ENCODE measurements around the gene EHMT1.

DNA sequence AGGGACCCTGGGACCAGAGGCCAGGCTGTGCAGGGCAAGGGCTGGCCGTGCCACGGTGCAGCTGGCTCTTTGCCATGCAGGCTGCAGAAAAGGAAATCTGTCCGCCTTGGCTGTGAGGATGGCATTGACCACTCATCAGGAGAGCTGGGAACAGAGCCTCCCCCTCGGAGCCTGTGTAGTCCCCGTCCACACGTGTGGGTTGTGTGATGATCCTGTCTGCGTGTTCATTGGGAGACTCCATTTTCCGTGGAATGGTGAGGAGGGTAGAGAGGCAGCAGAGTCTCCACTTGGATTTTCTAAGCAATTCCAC, 47.7 kb downstream of the EHMT1 start:
- no peak for TF ChIP-seq POLR2A (IDR thresholded peaks at IDR 0.05)
- TF ChIP-seq, protein P1, sequence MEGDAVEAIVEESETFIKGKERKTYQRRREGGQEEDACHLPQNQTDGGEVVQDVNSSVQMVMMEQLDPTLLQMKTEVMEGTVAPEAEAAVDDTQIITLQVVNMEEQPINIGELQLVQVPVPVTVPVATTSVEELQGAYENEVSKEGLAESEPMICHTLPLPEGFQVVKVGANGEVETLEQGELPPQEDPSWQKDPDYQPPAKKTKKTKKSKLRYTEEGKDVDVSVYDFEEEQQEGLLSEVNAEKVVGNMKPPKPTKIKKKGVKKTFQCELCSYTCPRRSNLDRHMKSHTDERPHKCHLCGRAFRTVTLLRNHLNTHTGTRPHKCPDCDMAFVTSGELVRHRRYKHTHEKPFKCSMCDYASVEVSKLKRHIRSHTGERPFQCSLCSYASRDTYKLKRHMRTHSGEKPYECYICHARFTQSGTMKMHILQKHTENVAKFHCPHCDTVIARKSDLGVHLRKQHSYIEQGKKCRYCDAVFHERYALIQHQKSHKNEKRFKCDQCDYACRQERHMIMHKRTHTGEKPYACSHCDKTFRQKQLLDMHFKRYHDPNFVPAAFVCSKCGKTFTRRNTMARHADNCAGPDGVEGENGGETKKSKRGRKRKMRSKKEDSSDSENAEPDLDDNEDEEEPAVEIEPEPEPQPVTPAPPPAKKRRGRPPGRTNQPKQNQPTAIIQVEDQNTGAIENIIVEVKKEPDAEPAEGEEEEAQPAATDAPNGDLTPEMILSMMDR (IDR thresholded peaks at IDR 0.05 in 4 of 5, conservative IDR thresholded peaks at IDR 0.05 in 1 of 5): no peak
